Spleen (tissue), 7 donors: Measurements from ENCODE around the gene ADAMTS1.

Source experiments
- CTCF ChIP-seq, 11 experiments: fragments of 200-600 bp in 7 of 11; fragments of 450-650 bp in 4 of 11; sonication (generic) in 4 of 11; IDR thresholded peaks in 8 of 11; conservative IDR thresholded peaks in 3 of 11; 1 replicate in 7 of 11; 2 replicates in 4 of 11; pipeline versions ENCODE4 v1.4.0 to v1.8.0; 2016 to 2021; ENCODE audit warnings: antibody characterized with exemption in 11 of 11, inconsistent platforms in 4 of 11, mild to moderate bottlenecking in 1 of 11
- POLR2A ChIP-seq, 3 donors: fragments of 450-650 bp; IDR thresholded peaks; one replicate each; pipeline ENCODE4 v1.5.1; 2017; ENCODE audit warnings: antibody characterized with exemption in 3 of 3, mild to moderate bottlenecking in 1 of 3
- POLR2AphosphoS5 ChIP-seq, 3 donors: sonication (generic); formaldehyde crosslinking; IDR thresholded peaks; one replicate each; pipeline ENCODE4 v1.5.1; 2017; ENCODE audit warnings: antibody characterized with exemption in 3 of 3
- donor health status: DM: no; HTN: no; CAD: no; lungs with moderate emphysema.
- donor health status: DM: no; HTN: no; CAD: no.
- donor health status: DM: no; HTN: no; CAD: no.

GRCh38 chr21:26814386-26814785 lies 30.8 kb downstream of the ADAMTS1 start:
- TF ChIP-seq CTCF (IDR thresholded peaks at IDR 0.05 in 8 of 11, conservative IDR thresholded peaks at IDR 0.05 in 3 of 11), result no peak
- no peak for TF ChIP-seq POLR2A (IDR thresholded peaks at IDR 0.05)
- no peak for TF ChIP-seq POLR2AphosphoS5 (IDR thresholded peaks at IDR 0.05)
